HG02678 (cell line): ENCODE data around the gene DNAAF9.

Source experiments
- ATAC-seq: cut with Tn5 transposase; IDR thresholded peaks from one replicate; pipeline ENCODE4 v1.9.1; 2021; ENCODE audit warnings: mild to moderate bottlenecking, moderate library complexity; ENCODE audit not compliant: unreplicated experiment

The DNAAF9 gene

DNA sequence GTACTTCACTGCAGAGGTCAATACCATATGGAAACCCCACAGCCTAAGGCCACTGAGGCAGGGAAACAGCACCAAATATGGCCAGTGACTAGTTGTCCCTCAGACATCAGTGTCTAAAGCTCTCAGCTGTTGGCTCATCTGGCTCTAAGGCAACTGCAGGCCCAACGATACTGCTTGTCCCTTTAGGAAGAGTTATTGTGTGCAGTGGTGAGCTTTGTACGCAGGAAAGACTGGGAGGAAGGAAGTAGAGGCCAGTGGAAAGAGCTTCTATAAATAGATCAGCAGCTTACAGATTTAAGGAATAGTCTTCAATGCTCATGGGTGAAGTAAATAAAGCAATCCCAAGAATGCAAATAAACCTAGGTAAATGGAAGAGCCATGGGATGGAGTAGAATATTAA is 29.3 kb downstream of the DNAAF9 start:
- ATAC-seq, result no peak

DNA sequence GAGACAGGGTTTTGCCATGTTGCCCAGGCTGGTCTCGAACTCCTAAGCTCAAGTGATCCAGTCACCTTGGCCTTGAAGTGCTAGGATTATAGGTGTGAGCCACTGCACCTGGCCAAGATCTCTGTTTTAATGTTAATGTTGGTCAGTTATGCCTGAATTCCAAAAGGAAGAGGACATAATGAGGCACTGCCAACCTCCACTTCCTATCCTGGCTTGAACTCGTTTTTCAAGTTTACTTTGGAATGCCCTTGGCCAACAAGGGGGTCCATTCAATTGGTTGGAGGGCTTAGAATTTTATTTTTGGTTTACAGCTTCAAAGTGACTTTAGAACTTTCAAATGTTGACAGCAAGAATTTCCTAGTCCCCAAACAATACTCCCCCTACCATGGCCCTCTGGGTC is 29.8 kb downstream of the DNAAF9 start:
- no peak for ATAC-seq

DNA sequence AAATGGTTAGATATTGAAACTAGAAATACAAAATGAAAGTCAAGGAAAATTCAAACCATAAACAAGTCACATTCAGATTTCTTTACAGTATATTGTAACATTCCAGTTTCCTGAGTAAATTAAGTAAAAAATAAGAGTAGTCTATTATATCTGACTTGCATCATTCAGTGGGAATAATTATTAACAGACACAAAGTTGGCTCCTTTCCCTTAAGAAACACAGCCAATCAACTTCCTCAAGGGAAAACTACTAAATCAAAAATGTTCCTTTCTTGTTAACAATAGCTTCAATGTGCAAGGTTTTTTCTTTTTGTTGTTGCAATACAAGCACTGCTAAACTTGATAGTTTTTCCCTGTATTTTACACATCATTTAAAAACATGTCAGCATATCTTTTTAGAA is 33.2 kb downstream of the DNAAF9 start:
- ATAC-seq, result no peak

DNA sequence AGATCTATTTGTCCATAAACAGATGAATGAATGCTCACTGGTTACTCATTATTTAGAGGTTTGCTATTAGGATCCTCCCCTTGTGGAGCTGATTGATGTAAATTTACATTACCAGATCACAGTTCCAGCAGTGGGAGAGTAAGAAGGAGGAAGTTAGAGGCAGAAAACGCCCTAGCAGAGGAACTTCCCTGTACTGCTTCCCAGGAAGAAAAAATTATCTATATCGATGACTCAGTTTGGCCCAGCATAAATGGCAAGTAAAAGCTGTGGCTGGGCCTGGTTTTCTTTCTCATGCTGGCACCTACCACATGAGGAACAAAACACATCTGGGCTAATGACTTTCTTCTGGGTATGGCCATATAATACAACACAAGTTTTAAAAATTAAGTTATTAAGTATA is 35.7 kb downstream of the DNAAF9 start:
- ATAC-seq, result no peak

GRCh38 chr20:3367089-3367488 is 40.4 kb downstream of the DNAAF9 start:
- no peak for ATAC-seq

DNA sequence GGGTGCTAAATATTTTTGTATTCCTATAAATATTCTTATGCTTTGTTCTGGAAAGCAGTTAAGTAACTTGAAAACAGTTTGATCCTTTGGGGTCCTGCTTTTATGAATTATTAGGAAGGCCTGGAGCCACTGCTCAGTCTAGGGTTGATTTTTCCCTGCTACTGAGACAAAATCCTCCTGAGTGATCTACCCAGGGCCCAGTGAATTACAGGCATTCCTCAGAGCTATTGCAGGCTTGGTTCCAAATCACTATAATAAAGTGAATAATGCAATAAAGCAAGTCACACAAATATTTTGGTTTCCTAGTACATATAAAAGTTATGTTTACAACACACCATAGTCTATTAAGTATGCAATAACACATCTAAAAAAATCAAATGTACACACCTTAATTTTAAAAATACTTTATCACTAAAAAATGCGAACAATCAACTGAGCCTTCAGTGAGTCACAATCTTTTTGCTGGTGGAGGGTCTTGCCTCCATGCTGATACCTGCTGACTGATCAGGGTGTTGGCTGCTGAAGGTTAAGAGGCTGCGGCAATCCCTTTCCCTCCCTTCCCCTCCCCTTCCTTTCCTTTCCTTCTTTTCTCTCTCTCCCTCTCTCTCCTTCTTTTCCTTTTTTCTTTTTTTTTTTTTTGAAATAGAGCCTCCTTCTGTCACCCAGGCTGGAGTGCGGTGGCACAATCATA is 43.0 kb downstream of the DNAAF9 start:
- ATAC-seq, result no peak

DNA sequence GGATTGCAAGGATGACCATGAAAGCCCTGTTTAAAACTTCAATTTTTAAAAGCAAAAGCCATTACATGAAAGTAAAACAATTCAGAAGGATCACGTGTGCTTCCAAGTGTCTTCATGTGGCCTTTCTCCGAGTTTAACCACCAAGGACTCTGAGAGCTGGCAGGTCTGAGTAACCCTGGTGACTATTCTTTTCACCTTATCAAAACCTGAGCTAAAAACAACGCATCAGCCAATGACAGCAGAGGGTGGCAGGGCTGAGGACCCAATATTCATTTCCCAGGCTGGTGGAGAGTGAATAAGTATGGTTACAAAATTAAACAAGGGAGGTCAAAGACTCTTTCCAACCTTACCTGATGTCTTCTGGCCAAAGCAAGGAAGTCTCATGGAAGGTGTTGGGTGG is 46.7 kb downstream of the DNAAF9 start:
- ATAC-seq, result no peak

DNA sequence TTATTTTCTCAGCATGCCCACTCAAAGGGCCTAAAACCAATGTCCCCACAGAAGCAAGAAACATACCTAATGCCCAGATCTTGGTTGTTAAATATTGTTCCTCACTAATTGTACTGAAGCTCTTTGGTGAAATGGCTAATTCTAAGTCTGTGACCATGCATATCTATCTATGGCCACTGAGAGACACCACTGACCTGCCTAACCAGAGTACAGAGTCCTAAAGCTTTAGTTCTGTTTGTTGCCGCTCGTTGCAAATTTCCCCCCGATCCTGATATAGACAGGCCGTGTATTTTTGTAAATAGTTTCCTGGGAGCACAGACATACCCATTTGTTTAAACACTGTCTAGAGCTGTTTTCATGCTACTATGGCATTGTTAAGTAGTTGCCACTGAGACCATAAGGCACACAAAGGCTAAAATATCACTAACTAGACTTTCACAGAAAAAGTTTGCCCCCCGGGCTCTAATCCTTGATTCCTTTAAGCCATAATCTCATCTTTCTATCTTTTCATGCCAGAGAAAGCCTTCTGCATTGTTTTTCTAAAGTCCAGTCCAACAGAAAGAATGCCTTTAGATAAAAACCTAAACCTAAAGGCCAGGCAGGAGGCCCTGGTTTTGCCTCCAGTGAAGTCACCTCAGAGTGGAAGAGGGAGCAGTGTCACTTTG is 48.7 kb downstream of the DNAAF9 start:
- ATAC-seq, result no peak
